ENCODE results near the gene MFSD11. TPM values are rescaled to one million over a fixed set of nuclear protein-coding genes. Genes with fewer than 3 reads are reported as not detected.

MFSD11 gene
- total and polyA plus RNA-seq, 2 of the 4 experiments (the other 2 are of a cell fraction): 12.3 to 16.1 TPM

- H3K9me3 ChIP-seq (ENCODE audit: control insufficient read depth, insufficient read depth, low read length): no peaks in the 10 kb centered on the region
- H2BK5ac ChIP-seq (ENCODE audit: low read depth, low read length, poor library complexity, severe bottlenecking): peak overlapping the region; percentile 90
- H2BK120ac ChIP-seq (ENCODE audit: low read depth, low read length): peak overlapping the region; percentile 67
- H2AK5ac ChIP-seq (ENCODE audit: low read depth, low read length): peak overlapping the region; percentile 95
- in situ Hi-C loops (cut with MboI; ENCODE audit: low sequenced_read_pairs): no loop called here
- ChIA-PET POLR2A (ENCODE audit: unreplicated experiment) (no interaction called here), CTCF (no interaction called here)
- H3K36me3 ChIP-seq (ENCODE audit: control insufficient read depth, insufficient read depth, low read length): peaks cover 7% of the 10 kb centered on the region
- peak overlapping the region; percentile 61 for H4K5ac ChIP-seq (ENCODE audit: low read depth, low read length)
- H3K18ac ChIP-seq (ENCODE audit: low read depth, low read length): peak overlapping the region; percentile 70
- peak overlapping the region; percentile 82 for H3K4me2 ChIP-seq (ENCODE audit: low read depth, low read length)
- H3K56ac ChIP-seq (ENCODE audit: extremely low read depth, insufficient read depth, low read length): no peak overlapping the region
- peak overlapping the region; percentile 53 for H3K9ac ChIP-seq (ENCODE audit: low read depth, low read length)
- BruUV-seq (replicated peaks): no TSS peak
- peaks cover 49% of the 10 kb centered on the region for H3K4me1 ChIP-seq (ENCODE audit: control insufficient read depth, insufficient read depth, low read length)
- peak overlapping the region; percentile 82 for H2AFZ ChIP-seq (replicated peaks; ENCODE audit: low read length, poor library complexity)
- peak overlapping the region; percentile 73; the same call in 1 of the 2 replicates for H2BK20ac ChIP-seq (ENCODE audit: low read depth, low read length)
- DNase-seq (peak; percentile 93), ATAC-seq (ENCODE audit: low read depth) (peak; percentile 67)
- H2BK15ac ChIP-seq (ENCODE audit: low read depth, low read length): peak overlapping the region; percentile 33; the same call in 1 of the 3 replicates
- peak overlapping the region; percentile 8; the same call in 1 of the 2 replicates for H3K4me3 ChIP-seq (ENCODE audit: insufficient read depth, low read depth, low read length)
- H2AK9ac ChIP-seq (replicated peaks; ENCODE audit: low read depth, low read length, poor library complexity): peak overlapping the region; percentile 96
- peak overlapping the region; percentile 85 for H3K27ac ChIP-seq (ENCODE audit: insufficient read depth, low read length)
- WGBS, 2 experiments (ENCODE audit: extremely low coverage in 2 of 2, insufficient read length in 1 of 2): 11% methylated on average over 16 of the region's 33 CpGs; no CpG with 5 or more reads in 1 of the 2 experiments
- H3K4ac ChIP-seq (ENCODE audit: low read depth, low read length): peak overlapping the region; percentile 88
- H4K91ac ChIP-seq (ENCODE audit: insufficient read depth, low read depth, low read length): peak overlapping the region; percentile 69; the same call in 1 of the 2 replicates
- H4K20me1 ChIP-seq (ENCODE audit: insufficient read depth, low read length): peaks cover 91% of the 10 kb centered on the region
- intact Hi-C loops (cut with micrococcal nuclease): no loop called here
- no peaks in the 10 kb centered on the region for H3K27me3 ChIP-seq (ENCODE audit: control insufficient read depth, insufficient read depth, low read length)
- peak overlapping the region; percentile 39 for H3K23ac ChIP-seq (ENCODE audit: low read depth, low read length)
- peaks cover 13 to 92% of the 10 kb centered on the region in 2 experiments; a peak in 3 of 4 replicates for H3K79me1 ChIP-seq (ENCODE audit: low read depth in 1 of 2, low read length in 2 of 2)
- H4K8ac ChIP-seq (ENCODE audit: low read depth in 2 of 2, low read length in 2 of 2): peak overlapping the region; percentile 8 to 76; a peak in 3 of 4 replicates
- dilution Hi-C loops (cut with HindIII; ENCODE audit: low sequenced_read_pairs, unreplicated experiment): no loop called here
- peak overlapping the region; percentile 69 for H3K14ac ChIP-seq (replicated peaks; ENCODE audit: low read depth, low read length)
- peaks cover 54% of the 10 kb centered on the region for H3K9me1 ChIP-seq (ENCODE audit: insufficient read depth, low read length)
- peak; percentile 73 for TF ChIP-seq FOS (IDR thresholded peaks at IDR 0.05; ENCODE audit: low read depth, low read length)
- no peak for TF ChIP-seq MAFK (IDR thresholded peaks at IDR 0.05; ENCODE audit: low read depth, low read length)
- no peak for TF ChIP-seq RCOR1 (IDR thresholded peaks at IDR 0.05; ENCODE audit: insufficient replicate concordance, low read length)
- peak; percentile 76 for TF ChIP-seq POLR2A (IDR thresholded peaks at IDR 0.05; ENCODE audit: low read depth, low read length)
- no peak for TF ChIP-seq SMC3 (IDR thresholded peaks at IDR 0.05; ENCODE audit: low read depth, low read length)
- no peak for TF ChIP-seq RAD21 (IDR thresholded peaks at IDR 0.05; ENCODE audit: low read length)
- TF ChIP-seq RFX5 (IDR thresholded peaks at IDR 0.05; ENCODE audit: low read depth, low read length): no peak
- TF ChIP-seq NFE2L2 (IDR thresholded peaks at IDR 0.05; ENCODE audit: low read depth, low read length): no peak
- peak; percentile 81 for TF ChIP-seq CEBPB (IDR thresholded peaks at IDR 0.05; ENCODE audit: low read depth, low read length)
- TF ChIP-seq CTCF (conservative IDR thresholded peaks at IDR 0.05; ENCODE audit: low read depth, low read length): no peak
- TF ChIP-seq ELK1 (IDR thresholded peaks at IDR 0.05; ENCODE audit: borderline replicate concordance, low read depth, low read length): no peak
- peak; percentile 91 for TF ChIP-seq MAZ (IDR thresholded peaks at IDR 0.05; ENCODE audit: borderline replicate concordance, low read depth, low read length)
- 0 out of 2 replicates have a peak, but pooled peaks have one; percentile 8 for TF ChIP-seq MXI1 (IDR thresholded peaks at IDR 0.05; ENCODE audit: borderline replicate concordance, low read depth, low read length)
- TF ChIP-seq BHLHE40 (IDR thresholded peaks at IDR 0.05; ENCODE audit: low read depth, low read length): peak; percentile 97
- no peak for TF ChIP-seq CHD1 (IDR thresholded peaks at IDR 0.05; ENCODE audit: low read depth, low read length)
Observed at GRCh38 chr17:76700617-76701470, 37.1 kb upstream of the MFSD11 start.

Measured in IMR-90 (cell line).